Measurements from ENCODE around the gene TRIO. TPM values are rescaled to one million over a fixed set of nuclear protein-coding genes. Genes with fewer than 3 reads are reported as not detected.

The TRIO gene
- total and polyA plus RNA-seq, 10 of the 15 experiments (the other 5 are each of a cell fraction or from before 2014, with no cell fraction given): 5.1 to 96.4 (median 44.6) TPM

DNA sequence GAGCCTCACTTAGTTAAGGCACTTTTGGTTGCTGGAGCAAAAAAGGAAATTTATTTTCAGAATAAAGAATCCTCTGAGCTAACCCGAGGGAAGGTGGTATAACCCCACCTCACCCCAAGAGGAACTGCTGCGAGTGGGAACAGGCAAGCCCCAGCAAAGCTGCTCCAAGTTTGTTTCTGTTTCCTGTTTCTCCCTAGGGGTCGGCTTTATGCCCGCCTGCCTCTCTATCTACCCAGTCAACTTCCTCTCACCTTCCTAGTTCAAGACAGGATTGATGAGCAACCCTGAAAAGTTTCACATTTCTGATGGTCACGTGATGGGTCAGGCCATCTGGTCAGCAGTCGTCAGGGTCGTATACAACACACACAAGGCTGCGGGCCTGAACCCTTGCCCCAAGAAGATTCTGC, 31.1 kb downstream of the TRIO start:
- H3K9me3 ChIP-seq (replicated peaks; ENCODE audit: control insufficient read depth, insufficient read depth, low read length): no peaks in the 10 kb centered on the region
- WGBS (ENCODE audit: insufficient coverage, insufficient replicate concordance, low lambda C conversion rate, missing lambda C conversion rate): under 1% methylated on average over 8 of the region's 8 CpGs
- peak; percentile 52 for ATAC-seq
- peak overlapping the region; percentile 92 for H3K4me2 ChIP-seq (ENCODE audit: control insufficient read depth, insufficient read depth)
- no peaks in the 10 kb centered on the region for H4K20me1 ChIP-seq (ENCODE audit: control insufficient read depth, insufficient read depth)
- no peaks in the 10 kb centered on the region for H3K36me3 ChIP-seq (ENCODE audit: control insufficient read depth in 2 of 2, insufficient read depth in 2 of 2, low read length in 1 of 2)
- intact Hi-C loops (cut with micrococcal nuclease; ENCODE audit: unreplicated experiment): loop anchor here (1.0 kb wide), 2 partner anchors 31 to 35 kb away; no protein-coding TSS in a partner anchor
- SMC1A ChIA-PET (ENCODE audit: uncharacterized antibody, unreplicated experiment): interaction anchor here (0.9 to 16.4 kb wide), 8 partner anchors 10 to 94 kb away, joined by 3 to 430 read pairs (median 6); no protein-coding TSS in a partner anchor
- peak overlapping the region; percentile 48 for H3K9ac ChIP-seq (ENCODE audit: control insufficient read depth, insufficient read depth, low read length)
- in situ Hi-C loops (cut with MboI): loop anchor here (25.0 kb wide), 1 partner anchor 488 kb away; the partner anchor contains the start of gene OTULIN
- no peak for FAIRE-seq
- H3K4me1 ChIP-seq (ENCODE audit: control insufficient read depth, insufficient read depth, low read length): peaks cover 57% of the 10 kb centered on the region
- POLR2A ChIA-PET: interaction anchor here (1.3 to 13.8 kb wide), 6 partner anchors 10 to 96 kb away, joined by 4 to 314 read pairs (median 14); partner anchors contain the start of gene TRIO
- no TSS peak for BruUV-seq (replicated peaks)
- H3K27me3 ChIP-seq (replicated peaks in 1 of 2; ENCODE audit: control insufficient read depth in 2 of 2, insufficient read depth in 2 of 2, low read length in 1 of 2): no peaks in the 10 kb centered on the region
- H2AFZ ChIP-seq (ENCODE audit: control insufficient read depth, low read depth, low read length): peak overlapping the region; percentile 44
- H3K4me3 ChIP-seq: peak overlapping the region; percentile 62
- CTCF ChIA-PET: interaction anchor here (0.8 to 1.8 kb wide), 7 partner anchors 11 to 85 kb away, joined by 3 to 8 read pairs (median 4); no protein-coding TSS in a partner anchor
- peak; percentile 63 for DNase-seq (ENCODE audit: low read depth, low spot score)
- peak overlapping the region; percentile 71 for H3K27ac ChIP-seq (ENCODE audit: control insufficient read depth, insufficient read depth)
- H3K79me2 ChIP-seq (ENCODE audit: control insufficient read depth, insufficient read depth, low read length): peaks cover 96% of the 10 kb centered on the region
- RAD21 ChIA-PET (ENCODE audit: unreplicated experiment): interaction anchor here (0.6 to 20.6 kb wide), 6 partner anchors 25 to 86 kb away, joined by 3 to 344 read pairs (median 4); partner anchors contain the start of gene TRIO
- TF ChIP-seq IRF4 (IDR thresholded peaks at IDR 0.05; ENCODE audit: low read depth, low read length) (no peak), STAT1 (conservative IDR thresholded peaks at IDR 0.05) (no peak), BCL11A (IDR thresholded peaks at IDR 0.05; ENCODE audit: low read depth, low read length) (no peak), HCFC1 (IDR thresholded peaks at IDR 0.05; ENCODE audit: low read length) (no peak), CBX5 (IDR thresholded peaks at IDR 0.05; ENCODE audit: low read depth) (no peak), KDM1A (IDR thresholded peaks at IDR 0.05; ENCODE audit: borderline replicate concordance) (no peak), CHD4 (IDR thresholded peaks at IDR 0.05) (no peak), ZNF217 (IDR thresholded peaks at IDR 0.05) (no peak), NFYA (IDR thresholded peaks at IDR 0.05; ENCODE audit: borderline replicate concordance, low read depth, low read length) (no peak), MXI1 (IDR thresholded peaks at IDR 0.05; ENCODE audit: low read depth, low read length) (0 out of 2 replicates have a peak, but pooled peaks have one; percentile 47), SPI1 (IDR thresholded peaks at IDR 0.05; ENCODE audit: borderline replicate concordance, insufficient read depth, low read depth, low read length) (peak; percentile 66)
- TF ChIP-seq, protein P1, sequence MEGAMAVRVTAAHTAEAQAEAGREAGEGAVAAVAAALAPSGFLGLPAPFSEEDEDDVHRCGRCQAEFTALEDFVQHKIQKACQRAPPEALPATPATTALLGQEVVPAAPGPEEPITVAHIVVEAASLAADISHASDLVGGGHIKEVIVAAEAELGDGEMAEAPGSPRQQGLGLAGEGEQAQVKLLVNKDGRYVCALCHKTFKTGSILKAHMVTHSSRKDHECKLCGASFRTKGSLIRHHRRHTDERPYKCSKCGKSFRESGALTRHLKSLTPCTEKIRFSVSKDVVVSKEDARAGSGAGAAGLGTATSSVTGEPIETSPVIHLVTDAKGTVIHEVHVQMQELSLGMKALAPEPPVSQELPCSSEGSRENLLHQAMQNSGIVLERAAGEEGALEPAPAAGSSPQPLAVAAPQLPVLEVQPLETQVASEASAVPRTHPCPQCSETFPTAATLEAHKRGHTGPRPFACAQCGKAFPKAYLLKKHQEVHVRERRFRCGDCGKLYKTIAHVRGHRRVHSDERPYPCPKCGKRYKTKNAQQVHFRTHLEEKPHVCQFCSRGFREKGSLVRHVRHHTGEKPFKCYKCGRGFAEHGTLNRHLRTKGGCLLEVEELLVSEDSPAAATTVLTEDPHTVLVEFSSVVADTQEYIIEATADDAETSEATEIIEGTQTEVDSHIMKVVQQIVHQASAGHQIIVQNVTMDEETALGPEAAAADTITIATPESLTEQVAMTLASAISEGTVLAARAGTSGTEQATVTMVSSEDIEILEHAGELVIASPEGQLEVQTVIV (IDR thresholded peaks at IDR 0.05; ENCODE audit: borderline replicate concordance, partially characterized antibody): no peak
- TF ChIP-seq, protein P2, sequence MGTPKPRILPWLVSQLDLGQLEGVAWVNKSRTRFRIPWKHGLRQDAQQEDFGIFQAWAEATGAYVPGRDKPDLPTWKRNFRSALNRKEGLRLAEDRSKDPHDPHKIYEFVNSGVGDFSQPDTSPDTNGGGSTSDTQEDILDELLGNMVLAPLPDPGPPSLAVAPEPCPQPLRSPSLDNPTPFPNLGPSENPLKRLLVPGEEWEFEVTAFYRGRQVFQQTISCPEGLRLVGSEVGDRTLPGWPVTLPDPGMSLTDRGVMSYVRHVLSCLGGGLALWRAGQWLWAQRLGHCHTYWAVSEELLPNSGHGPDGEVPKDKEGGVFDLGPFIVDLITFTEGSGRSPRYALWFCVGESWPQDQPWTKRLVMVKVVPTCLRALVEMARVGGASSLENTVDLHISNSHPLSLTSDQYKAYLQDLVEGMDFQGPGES (IDR thresholded peaks at IDR 0.05): no peak
- TF ChIP-seq, protein P3, sequence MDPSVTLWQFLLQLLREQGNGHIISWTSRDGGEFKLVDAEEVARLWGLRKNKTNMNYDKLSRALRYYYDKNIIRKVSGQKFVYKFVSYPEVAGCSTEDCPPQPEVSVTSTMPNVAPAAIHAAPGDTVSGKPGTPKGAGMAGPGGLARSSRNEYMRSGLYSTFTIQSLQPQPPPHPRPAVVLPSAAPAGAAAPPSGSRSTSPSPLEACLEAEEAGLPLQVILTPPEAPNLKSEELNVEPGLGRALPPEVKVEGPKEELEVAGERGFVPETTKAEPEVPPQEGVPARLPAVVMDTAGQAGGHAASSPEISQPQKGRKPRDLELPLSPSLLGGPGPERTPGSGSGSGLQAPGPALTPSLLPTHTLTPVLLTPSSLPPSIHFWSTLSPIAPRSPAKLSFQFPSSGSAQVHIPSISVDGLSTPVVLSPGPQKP (IDR thresholded peaks at IDR 0.05; ENCODE audit: low read depth, low read length): no peak
- TF ChIP-seq, protein P4, sequence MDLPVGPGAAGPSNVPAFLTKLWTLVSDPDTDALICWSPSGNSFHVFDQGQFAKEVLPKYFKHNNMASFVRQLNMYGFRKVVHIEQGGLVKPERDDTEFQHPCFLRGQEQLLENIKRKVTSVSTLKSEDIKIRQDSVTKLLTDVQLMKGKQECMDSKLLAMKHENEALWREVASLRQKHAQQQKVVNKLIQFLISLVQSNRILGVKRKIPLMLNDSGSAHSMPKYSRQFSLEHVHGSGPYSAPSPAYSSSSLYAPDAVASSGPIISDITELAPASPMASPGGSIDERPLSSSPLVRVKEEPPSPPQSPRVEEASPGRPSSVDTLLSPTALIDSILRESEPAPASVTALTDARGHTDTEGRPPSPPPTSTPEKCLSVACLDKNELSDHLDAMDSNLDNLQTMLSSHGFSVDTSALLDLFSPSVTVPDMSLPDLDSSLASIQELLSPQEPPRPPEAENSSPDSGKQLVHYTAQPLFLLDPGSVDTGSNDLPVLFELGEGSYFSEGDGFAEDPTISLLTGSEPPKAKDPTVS (IDR thresholded peaks at IDR 0.05; ENCODE audit: low read depth, low read length): no peak
- TF ChIP-seq, protein P5, sequence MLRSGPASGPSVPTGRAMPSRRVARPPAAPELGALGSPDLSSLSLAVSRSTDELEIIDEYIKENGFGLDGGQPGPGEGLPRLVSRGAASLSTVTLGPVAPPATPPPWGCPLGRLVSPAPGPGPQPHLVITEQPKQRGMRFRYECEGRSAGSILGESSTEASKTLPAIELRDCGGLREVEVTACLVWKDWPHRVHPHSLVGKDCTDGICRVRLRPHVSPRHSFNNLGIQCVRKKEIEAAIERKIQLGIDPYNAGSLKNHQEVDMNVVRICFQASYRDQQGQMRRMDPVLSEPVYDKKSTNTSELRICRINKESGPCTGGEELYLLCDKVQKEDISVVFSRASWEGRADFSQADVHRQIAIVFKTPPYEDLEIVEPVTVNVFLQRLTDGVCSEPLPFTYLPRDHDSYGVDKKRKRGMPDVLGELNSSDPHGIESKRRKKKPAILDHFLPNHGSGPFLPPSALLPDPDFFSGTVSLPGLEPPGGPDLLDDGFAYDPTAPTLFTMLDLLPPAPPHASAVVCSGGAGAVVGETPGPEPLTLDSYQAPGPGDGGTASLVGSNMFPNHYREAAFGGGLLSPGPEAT (IDR thresholded peaks at IDR 0.05; ENCODE audit: low read depth): no peak; the same call in 1 of the 2 replicates
